ENCODE data around the gene SNAI3. TPM values are rescaled to one million over a fixed set of nuclear protein-coding genes. Genes with fewer than 3 reads are reported as not detected.
A peak's percentile ranks its signal among the peaks of the same experiment; 100 is the strongest.

Gene SNAI3
- total and polyA plus RNA-seq, 9 of the 15 experiments (the other 6 are each of a cell fraction or from before 2014, with no cell fraction given), result 0.04 to 4.1 (median 0.80) TPM; not detected in 1

GRCh38 chr16:88700636-88701482 lies 14.6 kb upstream of the SNAI3 start (continued):
- TF ChIP-seq NR2C2 (CRISPR knock-in tag; IDR thresholded peaks at IDR 0.05) (no peak), NR2C2 (tag; IDR thresholded peaks at IDR 0.05) (peak; percentile 48; the same call in 1 of the 2 replicates), NR2C1 (IDR thresholded peaks at IDR 0.05) (no peak; the same call in 1 of the 2 replicates), NR2C1 (tag; IDR thresholded peaks at IDR 0.05) (no peak), FOXP4 (CRISPR knock-in tag; IDR thresholded peaks at IDR 0.05; ENCODE audit: borderline replicate concordance) (no peak), GABPA (tag; conservative IDR thresholded peaks at IDR 0.05; ENCODE audit: low read depth) (peak; percentile 91), BDP1 (IDR thresholded peaks at IDR 0.05; ENCODE audit: insufficient read depth, insufficient read length) (no peak), ZNF778 (CRISPR knock-in tag; IDR thresholded peaks at IDR 0.05) (no peak), ELF1 (tag; IDR thresholded peaks at IDR 0.05) (0 out of 2 replicates have a peak, but pooled peaks have one; percentile 18), XRCC4 (IDR thresholded peaks at IDR 0.05; ENCODE audit: extremely low read depth, insufficient read depth, insufficient read length) (no peak), ZNF282 (CRISPR knock-in tag; IDR thresholded peaks at IDR 0.05) (no peak), ZBTB5 (IDR thresholded peaks at IDR 0.05) (no peak), ZNF668 (CRISPR knock-in tag; IDR thresholded peaks at IDR 0.05) (no peak), PHF8 (IDR thresholded peaks at IDR 0.05; ENCODE audit: borderline replicate concordance, low read length) (peak; percentile 11; the same call in 1 of the 2 replicates), GTF2E2 (tag; IDR thresholded peaks at IDR 0.05) (no peak), LARP7 (IDR thresholded peaks at IDR 0.05) (no peak)
- TF ChIP-seq, protein P1, sequence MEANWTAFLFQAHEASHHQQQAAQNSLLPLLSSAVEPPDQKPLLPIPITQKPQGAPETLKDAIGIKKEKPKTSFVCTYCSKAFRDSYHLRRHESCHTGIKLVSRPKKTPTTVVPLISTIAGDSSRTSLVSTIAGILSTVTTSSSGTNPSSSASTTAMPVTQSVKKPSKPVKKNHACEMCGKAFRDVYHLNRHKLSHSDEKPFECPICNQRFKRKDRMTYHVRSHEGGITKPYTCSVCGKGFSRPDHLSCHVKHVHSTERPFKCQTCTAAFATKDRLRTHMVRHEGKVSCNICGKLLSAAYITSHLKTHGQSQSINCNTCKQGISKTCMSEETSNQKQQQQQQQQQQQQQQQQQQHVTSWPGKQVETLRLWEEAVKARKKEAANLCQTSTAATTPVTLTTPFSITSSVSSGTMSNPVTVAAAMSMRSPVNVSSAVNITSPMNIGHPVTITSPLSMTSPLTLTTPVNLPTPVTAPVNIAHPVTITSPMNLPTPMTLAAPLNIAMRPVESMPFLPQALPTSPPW (CRISPR knock-in tag; IDR thresholded peaks at IDR 0.05), result peak; percentile 99
- TF ChIP-seq, protein P2, sequence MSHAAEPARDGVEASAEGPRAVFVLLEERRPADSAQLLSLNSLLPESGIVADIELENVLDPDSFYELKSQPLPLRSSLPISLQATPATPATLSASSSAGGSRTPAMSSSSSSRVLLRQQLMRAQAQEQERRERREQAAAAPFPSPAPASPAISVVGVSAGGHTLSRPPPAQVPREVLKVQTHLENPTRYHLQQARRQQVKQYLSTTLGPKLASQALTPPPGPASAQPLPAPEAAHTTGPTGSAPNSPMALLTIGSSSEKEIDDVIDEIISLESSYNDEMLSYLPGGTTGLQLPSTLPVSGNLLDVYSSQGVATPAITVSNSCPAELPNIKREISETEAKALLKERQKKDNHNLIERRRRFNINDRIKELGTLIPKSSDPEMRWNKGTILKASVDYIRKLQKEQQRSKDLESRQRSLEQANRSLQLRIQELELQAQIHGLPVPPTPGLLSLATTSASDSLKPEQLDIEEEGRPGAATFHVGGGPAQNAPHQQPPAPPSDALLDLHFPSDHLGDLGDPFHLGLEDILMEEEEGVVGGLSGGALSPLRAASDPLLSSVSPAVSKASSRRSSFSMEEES (CRISPR knock-in tag; IDR thresholded peaks at IDR 0.05), result no peak

All from K562 (cell line).